ENCODE measurements around the gene TUBA3D. TPM values are rescaled to one million over a fixed set of nuclear protein-coding genes. Genes with fewer than 3 reads are reported as not detected.
"Not testable (repeated sequence)": the region's sequence is repeated elsewhere in the genome, so short reads cannot be mapped to it uniquely, and the experiment has no call there.

TUBA3D gene
- polyA plus RNA-seq, 4 donors, result 0.04 to 6.8 (median 2.1) TPM

GRCh38 chr2:131530626-131531344 lies 54.9 kb downstream of the TUBA3D start:
- 75 to 76% (median 76%) methylated on average over 15 to 21 of the region's 22 CpGs for WGBS, 3 donors
- not testable (repeated sequence) for DNase-seq; H3K9me3 ChIP-seq (ENCODE audit: control insufficient read depth in 2 of 2, insufficient read depth in 1 of 2, low read depth in 1 of 2, low read length in 1 of 2); H3K4me1 ChIP-seq (ENCODE audit: control insufficient read depth in 3 of 3, insufficient read depth in 2 of 3, low read depth in 1 of 3, low read length in 2 of 3); H3K36me3 ChIP-seq (ENCODE audit: control insufficient read depth in 3 of 3, insufficient read depth in 2 of 3, low read depth in 1 of 3, low read length in 3 of 3); FAIRE-seq; H3K27me3 ChIP-seq (ENCODE audit: control insufficient read depth in 3 of 3, insufficient read depth in 3 of 3, low read length in 3 of 3); H3K27ac ChIP-seq (ENCODE audit: low read depth in 1 of 3, low read length in 2 of 3); H3K4me3 ChIP-seq (ENCODE audit: low read depth in 1 of 3, low read length in 3 of 3)

GRCh38 chr2:131531547-131532185 lies 55.7 kb downstream of the TUBA3D start:
- not testable (repeated sequence) for FAIRE-seq; H3K36me3 ChIP-seq (ENCODE audit: control insufficient read depth in 3 of 3, insufficient read depth in 2 of 3, low read depth in 1 of 3, low read length in 3 of 3); DNase-seq; H3K27me3 ChIP-seq (ENCODE audit: control insufficient read depth in 3 of 3, insufficient read depth in 3 of 3, low read length in 3 of 3); H3K27ac ChIP-seq (ENCODE audit: low read depth in 1 of 3, low read length in 2 of 3); H3K4me1 ChIP-seq (ENCODE audit: control insufficient read depth in 3 of 3, insufficient read depth in 2 of 3, low read depth in 1 of 3, low read length in 2 of 3); H3K4me3 ChIP-seq (ENCODE audit: low read depth in 1 of 3, low read length in 3 of 3); H3K9me3 ChIP-seq (ENCODE audit: control insufficient read depth in 2 of 2, insufficient read depth in 1 of 2, low read depth in 1 of 2, low read length in 1 of 2)
- WGBS, 3 donors, result 50 to 87% (median 86%) methylated on average over 1 to 9 of the region's 11 CpGs

Other genes starting within 250 kb of the TUBA3D start
- under 1 TPM in 3 of 4 donors, not detected in 1; 0.22 to 0.63 (median 0.37) TPM for gene RAB6D, start 112.0 kb upstream of the TUBA3D start, polyA plus RNA-seq
- gene MZT2A, start 16.3 kb downstream of the TUBA3D start, polyA plus RNA-seq, result 100 to 1,000 TPM in 3 of 4 donors, 10 to 100 TPM in 1; 67.4 to 176 (median 161) TPM
- gene CCDC74A, start 51.8 kb downstream of the TUBA3D start, polyA plus RNA-seq, result 1 to 10 TPM in 2 of 4 donors, under 1 TPM in 1, not detected in 1; 0.89 to 1.9 (median 1.6) TPM

Data from small intestine (tissue), 7 donors.